Upper lobe of left lung (tissue), 6 donors: ENCODE measurements around the gene DLG2. TPM values are rescaled to one million over a fixed set of nuclear protein-coding genes. Genes with fewer than 3 reads are reported as not detected.

Experiments used
- ATAC-seq, 2 donors: fragments of 200-7000 bp; cut with Tn5 transposase; one replicate each; pipeline ENCODE4 v1.9.1; 2022; ENCODE audit warnings: mild to moderate bottlenecking in 2 of 2, moderate library complexity in 2 of 2; ENCODE audit not compliant: low FRiP score in 2 of 2
- DNase-seq, 2 donors: peaks; one replicate each; pipeline ENCODE4 v3.0.0-alpha.2; 2019 to 2020
- H3K27ac ChIP-seq, 4 donors: fragments of 200-600 bp; sonication (generic); one replicate each; pipeline ENCODE4 v1.5.1; 2016 to 2019
- H3K27me3 ChIP-seq, 4 donors: fragments of 200-600 bp; sonication (generic); one replicate each; pipeline ENCODE4 v1.5.1; 2017 to 2019
- H3K36me3 ChIP-seq, 4 donors: fragments of 200-600 bp; sonication (generic); one replicate each; pipeline ENCODE4 v1.5.1; 2016 to 2019
- H3K4me1 ChIP-seq, 4 donors: fragments of 200-600 bp; sonication (generic); one replicate each; pipeline ENCODE4 v1.5.1; 2018 to 2019
- H3K4me3 ChIP-seq, 4 donors: fragments of 200-600 bp; sonication (generic); one replicate each; pipeline ENCODE4 v1.5.1; 2017 to 2019; ENCODE audit warnings: mild to moderate bottlenecking in 2 of 4, moderate library complexity in 1 of 4
- H3K9me3 ChIP-seq, 4 donors: fragments of 200-600 bp; sonication (generic); one replicate each; pipeline ENCODE4 v1.5.1; 2018 to 2019
- CTCF ChIP-seq, 6 experiments: fragments of 450-650 bp in 4 of 6; fragments of 200-600 bp in 2 of 6; sonication (generic) in 2 of 6; IDR thresholded peaks; one replicate each; pipeline ENCODE4 v1.5.1; 2016 to 2019; ENCODE audit warnings: antibody characterized with exemption in 6 of 6
- EP300 ChIP-seq, 4 donors: sonication (generic); formaldehyde crosslinking; IDR thresholded peaks; one replicate each; pipeline ENCODE4 v1.5.1; 2017; ENCODE audit warnings: antibody characterized with exemption in 4 of 4, control low read depth in 2 of 4
- POLR2A ChIP-seq, 4 donors: fragments of 450-650 bp; IDR thresholded peaks; one replicate each; pipeline ENCODE4 v1.5.1; 2016 to 2017; ENCODE audit warnings: antibody characterized with exemption in 4 of 4, mild to moderate bottlenecking in 2 of 4
- POLR2AphosphoS5 ChIP-seq, 2 donors: sonication (generic); formaldehyde crosslinking; IDR thresholded peaks; one replicate each; pipeline ENCODE4 v1.5.1; 2017; ENCODE audit warnings: antibody characterized with exemption in 2 of 2
- WGBS, 2 donors: methylation state at CpG; one replicate each; pipeline ENCODE4 v1.1.5; 2017 to 2018; 5-methylcytosine and 5-hydroxymethylcytosine counted together
- total RNA-seq, 6 donors: library from RNA; depleted of rRNA in 4 of 6; stranded (reverse); fragments of >200 nt in 4 of 6; gene quantifications; one replicate each; pipeline versions ENCODE4 v1.1.0 to v1.2.1, GENCODE V29; 2016 to 2021
- donor health status: DM: no; HTN: no; CAD: no; lungs with moderate emphysema.
- donor health status: DM: no; HTN: yes; CAD: no; lungs with severe emphysema.

Gene DLG2
- total RNA-seq, 6 donors from 2014 or later: 3.4 to 37.7 (median 9.1) TPM

GRCh38 chr11:84671325-84671999, 955.7 kb downstream of the DLG2 start:
- H3K27ac ChIP-seq: no peak overlapping the region
- H3K9me3 ChIP-seq: no peaks in the 10 kb centered on the region
- DNase-seq: no peak
- H3K36me3 ChIP-seq: no peaks in the 10 kb centered on the region
- 41 to 47% methylated on average over 4 of the region's 4 CpGs for WGBS, 2 donors
- H3K27me3 ChIP-seq: no peaks in the 10 kb centered on the region
- TF ChIP-seq CTCF (IDR thresholded peaks at IDR 0.05) (no peak), POLR2A (IDR thresholded peaks at IDR 0.05) (no peak), POLR2AphosphoS5 (IDR thresholded peaks at IDR 0.05) (no peak), EP300 (IDR thresholded peaks at IDR 0.05) (no peak)
- H3K4me1 ChIP-seq: no peaks in the 10 kb centered on the region
- no peak for ATAC-seq
- H3K4me3 ChIP-seq: no peak overlapping the region

DNA sequence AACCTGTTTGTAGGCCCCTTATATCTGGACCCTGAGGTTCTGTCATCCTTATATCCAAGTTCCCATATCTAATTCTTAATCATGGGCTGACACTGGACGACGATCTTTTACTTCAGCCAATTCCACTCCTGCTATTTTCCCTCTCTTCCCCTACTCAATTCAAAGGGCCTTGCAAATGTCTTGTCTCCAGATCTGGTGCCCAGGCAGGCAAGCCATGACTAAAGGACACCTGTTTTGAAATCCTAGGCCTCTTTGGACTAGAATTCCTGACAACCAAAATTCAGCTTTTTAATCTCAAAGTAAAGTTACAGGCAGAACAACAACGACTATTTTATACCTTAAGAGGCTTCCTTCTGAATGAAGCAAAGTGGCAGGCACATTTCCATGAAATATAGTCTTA, 963.4 kb downstream of the DLG2 start:
- 92 to 93% methylated on average over 3 of the region's 3 CpGs for WGBS, 2 donors
- H3K27me3 ChIP-seq: no peaks in the 10 kb centered on the region
- H3K4me1 ChIP-seq: no peaks in the 10 kb centered on the region
- no peak for ATAC-seq
- H3K36me3 ChIP-seq: no peaks in the 10 kb centered on the region
- H3K27ac ChIP-seq: no peak overlapping the region
- H3K9me3 ChIP-seq: no peaks in the 10 kb centered on the region
- DNase-seq: no peak
- TF ChIP-seq CTCF (IDR thresholded peaks at IDR 0.05) (no peak), POLR2A (IDR thresholded peaks at IDR 0.05) (no peak), POLR2AphosphoS5 (IDR thresholded peaks at IDR 0.05) (no peak), EP300 (IDR thresholded peaks at IDR 0.05) (no peak)
- H3K4me3 ChIP-seq: no peak overlapping the region

GRCh38 chr11:84660257-84660977, 966.7 kb downstream of the DLG2 start:
- DNase-seq (no peak), ATAC-seq (no peak)
- no peak overlapping the region for H3K4me3 ChIP-seq
- H3K9me3 ChIP-seq: no peaks in the 10 kb centered on the region
- WGBS, 2 donors: 94 to 95% methylated on average over 3 of the region's 3 CpGs
- H3K36me3 ChIP-seq: no peaks in the 10 kb centered on the region
- TF ChIP-seq POLR2A (IDR thresholded peaks at IDR 0.05) (no peak), POLR2AphosphoS5 (IDR thresholded peaks at IDR 0.05) (no peak)
- no peaks in the 10 kb centered on the region for H3K4me1 ChIP-seq
- no peaks in the 10 kb centered on the region for H3K27me3 ChIP-seq
- no peak overlapping the region for H3K27ac ChIP-seq

GRCh38 chr11:84655712-84656111, 971.4 kb downstream of the DLG2 start:
- DNase-seq (no peak), ATAC-seq (no peak)
- 81 to 86% methylated on average over 1 of the region's 1 CpG for WGBS, 2 donors
- Histone ChIP-seq H3K4me1 (no peaks in the 10 kb centered on the region), H3K9me3 (no peaks in the 10 kb centered on the region), H3K27ac (no peak overlapping the region), H3K36me3 (no peaks in the 10 kb centered on the region), H3K27me3 (no peaks in the 10 kb centered on the region), H3K4me3 (no peak overlapping the region)
- no peak for TF ChIP-seq POLR2AphosphoS5 (IDR thresholded peaks at IDR 0.05)
- no peak for TF ChIP-seq CTCF (IDR thresholded peaks at IDR 0.05)
- no peak for TF ChIP-seq POLR2A (IDR thresholded peaks at IDR 0.05)
- TF ChIP-seq EP300 (IDR thresholded peaks at IDR 0.05): no peak

DNA sequence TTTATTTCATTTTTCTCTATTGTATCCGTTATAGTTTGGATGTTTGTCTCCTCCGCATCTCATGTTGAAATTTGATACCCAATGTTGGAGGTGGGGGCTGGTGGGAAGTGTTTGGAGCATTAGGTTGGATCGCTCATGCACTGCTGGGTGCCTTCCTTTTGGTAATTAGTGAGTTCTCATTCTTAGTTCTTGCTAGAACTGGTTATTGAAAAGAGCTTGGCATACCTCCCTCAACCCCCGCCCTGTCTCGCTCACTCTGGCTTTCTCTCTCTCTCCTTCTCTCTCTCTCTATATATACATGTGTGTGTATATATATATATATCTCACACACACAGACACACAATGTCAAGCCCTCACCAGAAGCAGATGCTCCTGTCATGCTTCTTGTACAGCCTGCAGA, 978.7 kb downstream of the DLG2 start:
- Histone ChIP-seq H3K4me1 (no peaks in the 10 kb centered on the region), H3K27ac (no peak overlapping the region), H3K9me3 (no peaks in the 10 kb centered on the region), H3K36me3 (no peaks in the 10 kb centered on the region), H3K27me3 (no peaks in the 10 kb centered on the region), H3K4me3 (no peak overlapping the region)
- TF ChIP-seq CTCF (IDR thresholded peaks at IDR 0.05): no peak
- TF ChIP-seq POLR2AphosphoS5 (IDR thresholded peaks at IDR 0.05): no peak
- no peak for TF ChIP-seq EP300 (IDR thresholded peaks at IDR 0.05)
- no peak for TF ChIP-seq POLR2A (IDR thresholded peaks at IDR 0.05)
- DNase-seq: no peak
- 56 to 59% methylated on average over 5 of the region's 5 CpGs for WGBS, 2 donors
- ATAC-seq: no peak
